HepG2 (cell line): ENCODE data around the gene PLCB2.

Source experiments
- CTCF ChIP-seq: sonication (generic); formaldehyde crosslinking; IDR thresholded peaks from 2 replicates; pipeline ENCODE4 v1.5.0; 2020; ENCODE audit warnings: mild to moderate bottlenecking, missing genetic modification reagents, moderate library complexity
- POLR2AphosphoS5 ChIP-seq: IDR thresholded peaks from 2 replicates; pipeline ENCODE4 v1.6.1; 2012; ENCODE audit warnings: low read depth, low read length
- SIN3A ChIP-seq: IDR thresholded peaks from 2 replicates; pipeline ENCODE4 v1.6.1; 2011; ENCODE audit warnings: low read depth, mild to moderate bottlenecking, control low read depth, low read length, borderline replicate concordance
- SRSF1 ChIP-seq: fragments of 200-400 bp; formaldehyde crosslinking; optimal IDR thresholded peaks from 2 replicates; pipeline ENCODE3; 2017; ENCODE audit warnings: mild to moderate bottlenecking, low read depth, low read length, moderate library complexity
- YEATS2 ChIP-seq: sonication (generic); formaldehyde crosslinking; IDR thresholded peaks from 2 replicates; pipeline ENCODE4 v1.4.0; 2020; ENCODE audit warnings: missing genetic modification reagents, borderline replicate concordance
- ZNF3 ChIP-seq: IDR thresholded peaks from 2 replicates; pipeline ENCODE4 v1.7.0; 2017; ENCODE audit warnings: inconsistent platforms

- TF ChIP-seq SIN3A (no peak), SRSF1 (no peak), CTCF (no peak), ZNF3 (CRISPR knock-in tag) (no peak), POLR2AphosphoS5 (no peak), YEATS2 (no peak)
Measured at GRCh38 chr15:40353697-40354096, 46.0 kb upstream of the PLCB2 start.
